Measurements from ENCODE around the gene IQCM.
"Not testable (repeated sequence)": the region's sequence is repeated elsewhere in the genome, so short reads cannot be mapped to it uniquely, and the experiment has no call there.

Gene IQCM

GRCh38 chr4:149370785-149371420 lies 444.7 kb downstream of the IQCM start:
- H3K9ac ChIP-seq (ENCODE audit: low read length in 5 of 5) = no peak overlapping the region
- H3K27ac ChIP-seq (ENCODE audit: low read depth, low read length) = no peak overlapping the region
- H3K4me1 ChIP-seq (ENCODE audit: control insufficient read depth in 5 of 5, insufficient read depth in 5 of 5, low read length in 5 of 5) = peaks cover 0 to 7% (median 3%) of the 10 kb centered on the region in 5 donors
- no peaks in the 10 kb centered on the region for H3K9me3 ChIP-seq (ENCODE audit: control insufficient read depth in 5 of 5, low read length in 5 of 5)
- no peaks in the 10 kb centered on the region for H3K27me3 ChIP-seq (ENCODE audit: control insufficient read depth in 5 of 5, insufficient read depth in 4 of 5, low read length in 5 of 5)
- no peaks in the 10 kb centered on the region for H3K36me3 ChIP-seq (ENCODE audit: control insufficient read depth in 5 of 5, insufficient read depth in 5 of 5, low read length in 5 of 5)
- H3K4me3 ChIP-seq (ENCODE audit: low read depth in 1 of 5, low read length in 5 of 5) = no peak overlapping the region

- Histone ChIP-seq H3K9me3 (ENCODE audit: control insufficient read depth in 5 of 5, low read length in 5 of 5) (no peaks in the 10 kb centered on the region), H3K9ac (ENCODE audit: low read length in 5 of 5) (no peak overlapping the region), H3K27me3 (ENCODE audit: control insufficient read depth in 5 of 5, insufficient read depth in 4 of 5, low read length in 5 of 5) (no peaks in the 10 kb centered on the region), H3K4me3 (ENCODE audit: low read depth in 1 of 5, low read length in 5 of 5) (no peak overlapping the region), H3K27ac (ENCODE audit: low read depth, low read length) (no peak overlapping the region), H3K36me3 (ENCODE audit: control insufficient read depth in 5 of 5, insufficient read depth in 5 of 5, low read length in 5 of 5) (no peaks in the 10 kb centered on the region), H3K4me1 (ENCODE audit: control insufficient read depth in 5 of 5, insufficient read depth in 5 of 5, low read length in 5 of 5) (peaks cover 0 to 7% (median 3%) of the 10 kb centered on the region in 5 donors)
These were observed 445.6 kb downstream of the IQCM start for GRCh38 chr4:149370002-149370401.

GRCh38 chr4:149353241-149353640 lies 462.4 kb downstream of the IQCM start:
- H3K4me1 ChIP-seq (ENCODE audit: control insufficient read depth in 5 of 5, insufficient read depth in 5 of 5, low read length in 5 of 5) = no peaks in the 10 kb centered on the region
- H3K9ac ChIP-seq (ENCODE audit: low read length in 5 of 5) = no peak overlapping the region
- H3K27me3 ChIP-seq (ENCODE audit: control insufficient read depth in 5 of 5, insufficient read depth in 4 of 5, low read length in 5 of 5) = no peaks in the 10 kb centered on the region
- no peak overlapping the region for H3K27ac ChIP-seq (ENCODE audit: low read depth, low read length)
- H3K9me3 ChIP-seq (ENCODE audit: control insufficient read depth in 5 of 5, low read length in 5 of 5) = peaks cover 0 to 7% (median 0%) of the 10 kb centered on the region in 5 donors
- no peaks in the 10 kb centered on the region for H3K36me3 ChIP-seq (ENCODE audit: control insufficient read depth in 5 of 5, insufficient read depth in 5 of 5, low read length in 5 of 5)
- no peak overlapping the region for H3K4me3 ChIP-seq (ENCODE audit: low read depth in 1 of 5, low read length in 5 of 5)

GRCh38 chr4:149349541-149349940 lies 466.1 kb downstream of the IQCM start:
- Histone ChIP-seq H3K27me3 (ENCODE audit: control insufficient read depth in 5 of 5, insufficient read depth in 4 of 5, low read length in 5 of 5) (no peaks in the 10 kb centered on the region), H3K27ac (ENCODE audit: low read depth, low read length) (no peak overlapping the region), H3K36me3 (ENCODE audit: control insufficient read depth in 5 of 5, insufficient read depth in 5 of 5, low read length in 5 of 5) (no peaks in the 10 kb centered on the region), H3K4me3 (ENCODE audit: low read depth in 1 of 5, low read length in 5 of 5) (no peak overlapping the region), H3K4me1 (ENCODE audit: control insufficient read depth in 5 of 5, insufficient read depth in 5 of 5, low read length in 5 of 5) (no peaks in the 10 kb centered on the region), H3K9ac (ENCODE audit: low read length in 5 of 5) (no peak overlapping the region), H3K9me3 (ENCODE audit: control insufficient read depth in 5 of 5, low read length in 5 of 5) (peaks cover 0 to 7% (median 0%) of the 10 kb centered on the region in 5 donors)

- Histone ChIP-seq H3K9ac (ENCODE audit: low read length in 5 of 5) (no peak overlapping the region), H3K27ac (ENCODE audit: low read depth, low read length) (no peak overlapping the region), H3K4me3 (ENCODE audit: low read depth in 1 of 5, low read length in 5 of 5) (no peak overlapping the region), H3K9me3 (ENCODE audit: control insufficient read depth in 5 of 5, low read length in 5 of 5) (no peaks in the 10 kb centered on the region), H3K4me1 (ENCODE audit: control insufficient read depth in 5 of 5, insufficient read depth in 5 of 5, low read length in 5 of 5) (no peaks in the 10 kb centered on the region), H3K27me3 (ENCODE audit: control insufficient read depth in 5 of 5, insufficient read depth in 4 of 5, low read length in 5 of 5) (no peaks in the 10 kb centered on the region), H3K36me3 (ENCODE audit: control insufficient read depth in 5 of 5, insufficient read depth in 5 of 5, low read length in 5 of 5) (no peaks in the 10 kb centered on the region)
These were observed 468.5 kb downstream of the IQCM start for GRCh38 chr4:149347139-149347538.

GRCh38 chr4:149345424-149345823 lies 470.2 kb downstream of the IQCM start:
- peaks cover 0 to 3% (median 0%) of the 10 kb centered on the region in 5 donors for H3K4me1 ChIP-seq (ENCODE audit: control insufficient read depth in 5 of 5, insufficient read depth in 5 of 5, low read length in 5 of 5)
- no peak overlapping the region for H3K27ac ChIP-seq (ENCODE audit: low read depth, low read length)
- H3K4me3 ChIP-seq (ENCODE audit: low read depth in 1 of 5, low read length in 5 of 5) = no peak overlapping the region
- no peaks in the 10 kb centered on the region for H3K27me3 ChIP-seq (ENCODE audit: control insufficient read depth in 5 of 5, insufficient read depth in 4 of 5, low read length in 5 of 5)
- H3K9ac ChIP-seq (ENCODE audit: low read length in 5 of 5) = no peak overlapping the region
- no peaks in the 10 kb centered on the region for H3K36me3 ChIP-seq (ENCODE audit: control insufficient read depth in 5 of 5, insufficient read depth in 5 of 5, low read length in 5 of 5)
- no peaks in the 10 kb centered on the region for H3K9me3 ChIP-seq (ENCODE audit: control insufficient read depth in 5 of 5, low read length in 5 of 5)

GRCh38 chr4:149344436-149344835 lies 471.2 kb downstream of the IQCM start:
- Histone ChIP-seq H3K4me1 (ENCODE audit: control insufficient read depth in 5 of 5, insufficient read depth in 5 of 5, low read length in 5 of 5) (peaks cover 0 to 3% (median 0%) of the 10 kb centered on the region in 5 donors), H3K27ac (ENCODE audit: low read depth, low read length) (no peak overlapping the region), H3K4me3 (ENCODE audit: low read depth in 1 of 5, low read length in 5 of 5) (no peak overlapping the region), H3K9ac (ENCODE audit: low read length in 5 of 5) (no peak overlapping the region), H3K27me3 (ENCODE audit: control insufficient read depth in 5 of 5, insufficient read depth in 4 of 5, low read length in 5 of 5) (no peaks in the 10 kb centered on the region), H3K9me3 (ENCODE audit: control insufficient read depth in 5 of 5, low read length in 5 of 5) (no peaks in the 10 kb centered on the region), H3K36me3 (ENCODE audit: control insufficient read depth in 5 of 5, insufficient read depth in 5 of 5, low read length in 5 of 5) (no peaks in the 10 kb centered on the region)

- H3K9ac ChIP-seq (ENCODE audit: low read length in 5 of 5) = no peak overlapping the region
- peaks cover 0 to under 1% (median 0%) of the 10 kb centered on the region in 5 donors for H3K9me3 ChIP-seq (ENCODE audit: control insufficient read depth in 5 of 5, low read length in 5 of 5)
- H3K4me3 ChIP-seq (ENCODE audit: low read depth in 1 of 5, low read length in 5 of 5) = no peak overlapping the region
- no peaks in the 10 kb centered on the region for H3K27me3 ChIP-seq (ENCODE audit: control insufficient read depth in 5 of 5, insufficient read depth in 4 of 5, low read length in 5 of 5)
- no peak overlapping the region for H3K27ac ChIP-seq (ENCODE audit: low read depth, low read length)
- H3K4me1 ChIP-seq (ENCODE audit: control insufficient read depth in 5 of 5, insufficient read depth in 5 of 5, low read length in 5 of 5) = peaks cover 0 to 3% (median 0%) of the 10 kb centered on the region in 5 donors
- H3K36me3 ChIP-seq (ENCODE audit: control insufficient read depth in 5 of 5, insufficient read depth in 5 of 5, low read length in 5 of 5) = no peaks in the 10 kb centered on the region
These were observed 472.0 kb downstream of the IQCM start for GRCh38 chr4:149343614-149344013.

GRCh38 chr4:149341117-149341516 lies 474.5 kb downstream of the IQCM start:
- not testable (repeated sequence) for H3K9me3 ChIP-seq (ENCODE audit: control insufficient read depth in 5 of 5, low read length in 5 of 5)

GRCh38 chr4:149328161-149328560 lies 487.5 kb downstream of the IQCM start:
- Histone ChIP-seq H3K27me3 (ENCODE audit: control insufficient read depth in 5 of 5, insufficient read depth in 4 of 5, low read length in 5 of 5) (no peaks in the 10 kb centered on the region), H3K27ac (ENCODE audit: low read depth, low read length) (no peak overlapping the region), H3K9ac (ENCODE audit: low read length in 5 of 5) (no peak overlapping the region), H3K9me3 (ENCODE audit: control insufficient read depth in 5 of 5, low read length in 5 of 5) (peaks cover 0 to 3% (median under 1%) of the 10 kb centered on the region in 5 donors), H3K36me3 (ENCODE audit: control insufficient read depth in 5 of 5, insufficient read depth in 5 of 5, low read length in 5 of 5) (no peaks in the 10 kb centered on the region), H3K4me1 (ENCODE audit: control insufficient read depth in 5 of 5, insufficient read depth in 5 of 5, low read length in 5 of 5) (no peaks in the 10 kb centered on the region), H3K4me3 (ENCODE audit: low read depth in 1 of 5, low read length in 5 of 5) (no peak overlapping the region)

More at GRCh38 chr4:149341117-149341516, 474.5 kb downstream of the IQCM start:
- H3K4me1 ChIP-seq (ENCODE audit: control insufficient read depth in 5 of 5, insufficient read depth in 5 of 5, low read length in 5 of 5); H3K9ac ChIP-seq (ENCODE audit: low read length in 5 of 5); H3K36me3 ChIP-seq (ENCODE audit: control insufficient read depth in 5 of 5, insufficient read depth in 5 of 5, low read length in 5 of 5); H3K4me3 ChIP-seq (ENCODE audit: low read depth in 1 of 5, low read length in 5 of 5); H3K27ac ChIP-seq (ENCODE audit: low read depth, low read length); H3K27me3 ChIP-seq (ENCODE audit: control insufficient read depth in 5 of 5, insufficient read depth in 4 of 5, low read length in 5 of 5): not testable (repeated sequence)

All from subcutaneous abdominal adipose tissue (tissue), 5 donors.